GM12872 (cell line): Measurements from ENCODE around the gene CDA.

Source experiments
- TF ChIP-seq, protein P1 (sequence below): IDR thresholded peaks from 3 replicates; pipeline ENCODE4 v1.5.1; 2011; ENCODE audit warnings: low read depth, mild to moderate bottlenecking, low read length, moderate library complexity; ENCODE audit not compliant: insufficient read depth

Gene CDA

DNA sequence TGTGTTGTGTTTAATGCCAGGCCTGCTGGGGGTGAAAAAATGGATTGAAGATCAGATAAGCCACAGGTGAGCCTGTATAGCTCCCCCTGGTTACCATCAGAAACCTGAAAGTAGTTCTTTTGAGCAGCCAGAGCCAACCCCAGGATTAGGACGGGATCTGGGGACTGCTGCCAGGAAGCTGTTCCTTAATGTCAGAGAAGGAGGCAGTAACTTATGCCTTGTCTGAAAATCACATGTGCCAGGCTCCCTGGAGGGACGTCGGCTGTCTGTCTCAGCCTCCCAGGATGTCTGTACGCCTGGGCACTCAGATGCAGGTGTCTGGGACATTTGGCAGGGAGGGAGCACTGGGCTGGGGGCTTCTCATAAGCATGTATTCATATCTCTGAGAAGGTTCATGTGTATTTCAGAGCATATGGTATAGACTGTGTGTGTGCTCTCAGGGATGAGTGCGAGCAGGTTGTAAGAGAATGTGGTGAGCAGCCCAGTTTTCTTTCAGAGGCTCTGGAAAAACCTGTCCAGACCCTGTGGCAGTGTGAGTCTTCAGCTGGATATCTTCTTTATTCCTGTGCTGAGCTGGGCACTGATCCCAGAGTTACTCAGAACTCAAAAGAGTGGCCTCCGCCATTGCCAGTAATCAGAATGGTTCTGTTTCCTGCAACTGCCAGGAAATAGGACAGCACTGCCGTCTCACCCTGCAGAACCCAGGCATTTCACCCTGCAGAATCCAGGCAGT is 33.7 kb upstream of the CDA start:
- TF ChIP-seq, protein P1, sequence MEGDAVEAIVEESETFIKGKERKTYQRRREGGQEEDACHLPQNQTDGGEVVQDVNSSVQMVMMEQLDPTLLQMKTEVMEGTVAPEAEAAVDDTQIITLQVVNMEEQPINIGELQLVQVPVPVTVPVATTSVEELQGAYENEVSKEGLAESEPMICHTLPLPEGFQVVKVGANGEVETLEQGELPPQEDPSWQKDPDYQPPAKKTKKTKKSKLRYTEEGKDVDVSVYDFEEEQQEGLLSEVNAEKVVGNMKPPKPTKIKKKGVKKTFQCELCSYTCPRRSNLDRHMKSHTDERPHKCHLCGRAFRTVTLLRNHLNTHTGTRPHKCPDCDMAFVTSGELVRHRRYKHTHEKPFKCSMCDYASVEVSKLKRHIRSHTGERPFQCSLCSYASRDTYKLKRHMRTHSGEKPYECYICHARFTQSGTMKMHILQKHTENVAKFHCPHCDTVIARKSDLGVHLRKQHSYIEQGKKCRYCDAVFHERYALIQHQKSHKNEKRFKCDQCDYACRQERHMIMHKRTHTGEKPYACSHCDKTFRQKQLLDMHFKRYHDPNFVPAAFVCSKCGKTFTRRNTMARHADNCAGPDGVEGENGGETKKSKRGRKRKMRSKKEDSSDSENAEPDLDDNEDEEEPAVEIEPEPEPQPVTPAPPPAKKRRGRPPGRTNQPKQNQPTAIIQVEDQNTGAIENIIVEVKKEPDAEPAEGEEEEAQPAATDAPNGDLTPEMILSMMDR, result no peak

DNA sequence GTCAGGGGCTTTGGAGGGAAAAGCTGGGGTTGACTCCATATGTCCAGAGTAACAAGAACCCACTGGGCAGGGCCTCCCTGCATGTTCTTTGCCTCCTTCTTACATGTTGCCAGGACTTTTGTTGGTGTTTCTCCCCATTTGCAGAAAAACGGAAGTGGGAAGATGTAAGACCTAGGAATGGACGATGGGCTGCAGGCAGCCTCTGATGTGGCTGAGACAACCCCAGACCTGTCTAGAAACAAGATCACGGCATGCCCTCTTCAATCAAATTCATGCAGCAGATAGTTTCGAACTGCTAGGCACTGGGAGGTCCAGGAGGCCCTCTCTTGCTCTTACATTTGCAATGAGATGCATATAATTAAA is 33.2 kb upstream of the CDA start:
- TF ChIP-seq, protein P1, result no peak

DNA sequence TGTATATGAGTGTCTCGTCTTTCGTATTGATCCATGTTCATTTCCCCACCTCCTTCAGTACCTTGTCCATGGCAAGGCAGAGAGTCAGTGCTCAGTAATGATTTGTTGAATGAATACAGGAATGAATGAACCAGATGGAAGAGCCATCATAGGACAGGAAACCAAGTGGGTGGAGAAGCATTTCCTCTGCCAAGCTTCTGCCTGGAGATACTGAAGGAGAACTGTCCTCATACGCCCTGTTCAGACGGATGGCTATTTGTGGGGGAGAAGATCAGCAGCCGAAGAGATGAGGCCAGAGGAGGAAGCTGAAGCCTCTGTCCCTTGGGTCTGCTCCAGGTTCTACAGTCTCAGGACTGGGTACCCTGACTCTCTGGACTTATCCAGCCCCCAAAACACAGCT is 30.7 kb upstream of the CDA start:
- TF ChIP-seq, protein P1, result no peak

DNA sequence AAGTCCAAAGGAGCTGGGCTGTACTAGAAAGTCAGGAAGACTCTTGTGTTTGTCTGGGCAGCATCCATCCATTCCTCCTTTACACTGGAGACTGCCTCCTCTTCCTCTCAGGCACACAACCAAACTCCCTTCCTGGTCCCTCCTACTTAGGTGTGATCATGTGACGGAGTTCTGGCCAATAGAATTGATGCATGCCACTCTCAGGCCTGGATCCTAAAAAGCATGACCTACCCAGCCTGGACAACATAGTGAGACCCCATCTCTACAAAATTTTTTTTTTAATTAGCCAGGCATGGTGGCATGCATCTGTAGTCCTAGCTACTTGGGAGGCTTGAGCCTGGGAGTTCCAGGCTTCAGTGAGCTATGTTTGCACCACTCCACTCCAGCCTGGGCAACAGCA is 27.9 kb upstream of the CDA start:
- TF ChIP-seq, protein P1, result no peak

DNA sequence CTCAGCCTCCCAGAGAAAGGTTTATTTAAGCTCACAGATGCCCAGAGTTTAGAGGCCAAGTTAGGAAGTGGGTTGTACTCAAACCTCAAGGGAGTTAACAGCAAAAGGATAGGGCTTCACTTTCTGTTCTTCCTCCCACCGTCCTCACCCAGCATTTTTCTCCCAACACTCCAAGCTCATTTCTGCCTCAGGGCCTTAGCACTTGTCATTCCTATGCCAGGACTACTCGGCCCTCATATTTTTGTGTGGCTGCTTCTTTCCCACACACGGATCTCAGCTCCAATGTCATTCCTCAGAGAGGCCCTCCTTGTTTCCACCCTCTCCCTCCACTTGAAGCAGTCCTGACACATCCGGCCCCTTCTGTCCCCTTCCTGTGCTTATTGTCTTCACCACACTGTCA is 23.7 kb upstream of the CDA start:
- TF ChIP-seq, protein P1, result no peak

DNA sequence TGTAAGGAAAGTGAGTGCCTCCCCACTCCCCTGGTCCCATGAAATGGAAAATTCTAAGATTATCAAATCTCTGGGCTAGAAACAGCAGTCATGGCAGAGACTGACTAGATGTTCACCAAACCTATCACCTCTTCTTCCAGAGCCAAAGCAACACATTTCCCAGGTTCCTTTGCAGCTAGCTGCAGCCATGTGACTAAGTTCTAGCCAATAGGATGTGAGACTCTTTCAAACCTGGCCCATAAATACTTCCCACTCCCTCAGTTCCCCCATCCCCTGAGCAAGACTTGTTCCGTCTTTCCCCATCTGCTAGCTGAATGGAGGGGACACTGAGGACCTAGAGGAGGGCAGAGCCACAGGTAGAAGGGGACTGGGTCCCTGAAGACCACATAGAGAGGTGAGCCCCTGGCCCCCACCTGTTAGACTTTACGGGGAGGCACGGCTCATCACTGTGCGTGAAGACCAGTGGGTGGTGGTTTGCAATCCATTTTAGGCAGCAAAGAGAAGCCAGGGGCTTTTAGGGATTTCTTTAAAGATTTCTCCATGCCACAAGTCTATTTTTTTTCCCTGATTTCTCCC is 19.3 kb upstream of the CDA start:
- TF ChIP-seq, protein P1, result no peak

DNA sequence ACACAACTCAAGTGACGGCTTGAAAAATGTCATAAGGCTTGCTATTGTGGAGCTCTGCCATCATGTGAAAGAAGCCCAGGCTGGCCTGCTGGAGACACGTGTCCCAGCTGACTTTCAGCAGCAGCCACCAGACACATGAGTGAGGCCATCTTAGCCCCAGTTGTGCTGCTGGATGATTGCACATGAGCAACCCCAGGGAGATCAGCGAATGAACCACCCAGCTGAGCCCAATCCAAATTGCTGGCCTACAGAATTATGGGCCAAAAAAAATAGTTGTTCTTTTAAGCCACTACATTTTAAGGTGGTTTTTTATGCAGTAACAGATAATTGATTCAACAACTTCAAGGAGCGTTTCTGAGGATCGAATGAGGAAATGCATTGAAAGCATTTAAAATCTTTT is 17.5 kb upstream of the CDA start:
- TF ChIP-seq, protein P1, result no peak
